Activated naive CD4-positive, alpha-beta T cell treated with anti-CD3 and anti-CD28 coated beads, Interleukin-2, amount 50 U/mL, for 24 hours (primary cell): Measurements from ENCODE around the gene ENTPD2.

Experiments used
- H3K27ac Mint-ChIP-seq: one replicate; pipeline ENCODE4 v1.8.0; 2021; ENCODE audit warnings: mild to moderate bottlenecking, mixed read lengths
- H3K27me3 Mint-ChIP-seq: one replicate; pipeline ENCODE4 v1.8.0; 2021; ENCODE audit warnings: mixed read lengths
- H3K36me3 Mint-ChIP-seq: one replicate; pipeline ENCODE4 v1.8.0; 2021; ENCODE audit warnings: mixed read lengths
- H3K4me1 Mint-ChIP-seq: one replicate; pipeline ENCODE4 v1.8.0; 2021; ENCODE audit warnings: mixed read lengths
- H3K4me3 Mint-ChIP-seq: one replicate; pipeline ENCODE4 v1.8.0; 2021; ENCODE audit warnings: mild to moderate bottlenecking, mixed read lengths
- H3K9me3 Mint-ChIP-seq: one replicate; pipeline ENCODE4 v1.8.0; 2021; ENCODE audit warnings: mixed read lengths

ENTPD2 gene

DNA sequence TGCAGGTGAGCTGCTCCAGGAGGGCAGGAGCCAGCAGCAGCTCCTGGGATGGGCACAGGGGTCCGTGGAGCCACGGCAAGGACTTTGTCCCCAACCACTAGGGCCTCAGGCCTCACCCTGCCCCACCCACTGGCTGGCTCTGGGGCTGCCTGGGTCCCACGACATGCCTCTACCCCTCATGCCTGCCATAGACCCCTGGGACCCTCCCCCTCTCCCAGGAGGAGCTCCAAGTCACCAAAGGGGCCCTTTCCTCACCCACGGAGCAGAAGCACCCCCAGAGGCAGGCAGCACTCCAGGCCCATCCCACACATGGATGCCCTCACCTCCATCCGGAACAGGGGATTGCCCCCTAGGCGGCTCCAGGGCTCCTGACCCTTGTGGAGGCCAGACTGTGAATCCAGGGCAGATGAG lies 32.3 kb downstream of the ENTPD2 start:
- Mint-ChIP-seq H3K27me3 (no peaks in the 10 kb centered on the region), H3K4me1 (no peaks in the 10 kb centered on the region), H3K9me3 (no peaks in the 10 kb centered on the region), H3K4me3 (no peak overlapping the region), H3K36me3 (no peaks in the 10 kb centered on the region), H3K27ac (no peak overlapping the region)

DNA sequence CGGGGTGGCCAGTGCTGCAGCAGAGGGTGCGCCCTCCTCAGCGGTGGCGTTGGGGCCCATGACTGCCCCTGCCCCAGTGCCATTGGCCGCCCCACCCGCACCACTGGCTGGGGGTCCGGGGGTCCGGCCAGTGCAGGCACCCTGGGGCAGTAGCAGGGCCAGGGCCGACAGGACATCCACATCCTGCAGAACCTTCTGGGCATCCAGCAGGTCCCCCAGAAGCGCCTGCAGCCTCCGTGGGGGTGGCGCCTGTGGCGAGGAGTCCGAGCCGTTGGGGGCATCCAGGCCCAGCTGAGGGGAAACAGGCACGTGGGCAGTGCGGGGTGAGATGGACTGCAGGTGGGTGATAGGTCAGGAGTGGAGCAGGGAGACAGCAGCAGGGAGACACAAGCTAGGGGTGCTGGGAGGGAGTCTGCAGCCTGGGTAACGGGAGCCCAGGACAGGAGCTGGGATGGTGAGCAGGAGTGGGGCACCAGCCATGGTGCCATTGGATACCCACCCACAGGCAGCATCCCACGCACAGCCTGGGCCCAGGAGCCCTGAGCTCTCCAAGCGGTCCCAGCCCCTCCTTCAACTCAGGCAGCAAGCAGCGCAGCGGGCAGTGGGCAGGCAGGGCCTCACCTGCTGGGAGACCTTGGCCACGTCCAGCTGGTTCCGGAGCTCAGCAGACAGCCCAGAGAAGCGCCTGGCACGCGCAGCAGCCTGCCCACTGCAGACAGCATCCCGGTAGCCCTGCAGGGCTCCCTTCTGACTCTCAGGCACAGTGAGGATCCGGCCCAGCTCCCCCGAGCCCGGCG lies 32.9 kb downstream of the ENTPD2 start:
- H3K4me1 Mint-ChIP-seq = no peaks in the 10 kb centered on the region
- no peaks in the 10 kb centered on the region for H3K27me3 Mint-ChIP-seq
- H3K27ac Mint-ChIP-seq = no peak overlapping the region
- no peaks in the 10 kb centered on the region for H3K9me3 Mint-ChIP-seq
- H3K4me3 Mint-ChIP-seq = no peak overlapping the region
- no peaks in the 10 kb centered on the region for H3K36me3 Mint-ChIP-seq

DNA sequence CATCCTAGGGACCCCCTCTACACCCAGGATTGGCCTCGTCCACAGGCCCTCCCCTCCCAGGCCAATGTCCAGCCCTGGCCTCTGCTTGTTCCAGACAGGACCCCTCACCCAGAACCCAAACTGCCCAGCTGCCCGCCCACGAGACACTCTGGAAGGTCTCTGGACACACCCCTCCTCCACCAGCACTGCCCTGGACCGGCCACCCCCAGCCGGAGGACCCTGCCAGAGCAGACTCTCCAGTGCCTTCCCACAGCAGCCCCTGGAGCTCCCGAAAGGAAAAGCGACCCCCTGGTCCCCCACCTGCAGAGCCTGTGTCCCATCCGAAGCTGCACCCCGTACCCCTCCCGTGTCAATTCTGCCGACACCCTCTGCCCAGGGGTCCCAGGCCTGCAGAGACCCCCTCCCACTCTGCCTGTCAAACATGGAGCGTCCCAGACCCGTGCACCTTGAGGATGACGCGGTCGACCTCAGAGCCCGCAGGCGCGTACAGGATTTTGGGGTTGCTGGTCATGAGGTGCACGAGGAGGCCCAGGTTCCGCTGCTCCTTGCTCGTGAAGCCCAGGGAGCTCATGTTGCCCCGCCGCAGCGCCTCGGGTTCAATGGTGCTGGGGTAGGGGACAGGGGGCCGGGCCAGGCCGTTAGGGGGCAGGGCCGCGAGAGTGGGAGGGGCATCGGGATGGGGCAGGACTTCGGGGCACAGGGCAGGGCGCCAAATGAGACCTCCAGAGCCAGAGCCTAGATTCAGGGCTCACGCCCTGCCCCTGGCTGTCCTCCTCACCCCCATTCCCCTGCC lies 33.8 kb downstream of the ENTPD2 start:
- no peaks in the 10 kb centered on the region for H3K4me1 Mint-ChIP-seq

GRCh38 chr9:137018761-137019559 lies 34.9 kb downstream of the ENTPD2 start:
- no peaks in the 10 kb centered on the region for H3K9me3 Mint-ChIP-seq
- H3K27me3 Mint-ChIP-seq = no peaks in the 10 kb centered on the region
- H3K27ac Mint-ChIP-seq = no peak overlapping the region
- no peak overlapping the region for H3K4me3 Mint-ChIP-seq
- no peaks in the 10 kb centered on the region for H3K36me3 Mint-ChIP-seq
- H3K4me1 Mint-ChIP-seq = no peaks in the 10 kb centered on the region

More for the DNA sequence above, 33.8 kb downstream of the ENTPD2 start:
- Mint-ChIP-seq H3K27me3 (no peaks in the 10 kb centered on the region), H3K4me3 (no peak overlapping the region), H3K36me3 (no peaks in the 10 kb centered on the region), H3K27ac (no peak overlapping the region), H3K9me3 (no peaks in the 10 kb centered on the region)

GRCh38 chr9:137017791-137018497 lies 35.9 kb downstream of the ENTPD2 start:
- Mint-ChIP-seq H3K4me1 (no peaks in the 10 kb centered on the region), H3K27ac (no peak overlapping the region), H3K9me3 (no peaks in the 10 kb centered on the region), H3K4me3 (no peak overlapping the region), H3K27me3 (no peaks in the 10 kb centered on the region), H3K36me3 (no peaks in the 10 kb centered on the region)

DNA sequence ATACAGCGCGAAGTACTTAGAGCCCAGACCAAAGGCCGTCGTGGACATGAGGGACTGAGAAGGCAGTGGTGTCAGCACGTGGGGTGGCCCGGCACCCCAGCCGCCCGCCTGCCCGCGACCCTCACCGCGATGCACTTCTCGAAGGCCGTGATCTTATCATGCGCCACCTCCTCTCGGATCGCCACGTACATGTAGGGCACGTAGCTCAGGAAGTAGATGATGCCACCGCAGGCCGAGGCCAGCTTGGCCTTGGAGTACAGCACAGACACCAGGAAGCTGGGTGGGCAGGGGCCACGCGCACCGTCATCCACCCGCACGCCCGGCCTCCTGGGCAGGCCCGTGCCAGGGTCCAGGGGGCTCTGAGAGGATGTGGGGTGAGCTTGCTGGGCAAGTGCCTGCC lies 36.8 kb downstream of the ENTPD2 start:
- H3K27ac Mint-ChIP-seq = no peak overlapping the region
- H3K36me3 Mint-ChIP-seq = no peaks in the 10 kb centered on the region
- no peaks in the 10 kb centered on the region for H3K9me3 Mint-ChIP-seq
- no peaks in the 10 kb centered on the region for H3K27me3 Mint-ChIP-seq
- H3K4me1 Mint-ChIP-seq = no peaks in the 10 kb centered on the region
- H3K4me3 Mint-ChIP-seq = no peak overlapping the region

DNA sequence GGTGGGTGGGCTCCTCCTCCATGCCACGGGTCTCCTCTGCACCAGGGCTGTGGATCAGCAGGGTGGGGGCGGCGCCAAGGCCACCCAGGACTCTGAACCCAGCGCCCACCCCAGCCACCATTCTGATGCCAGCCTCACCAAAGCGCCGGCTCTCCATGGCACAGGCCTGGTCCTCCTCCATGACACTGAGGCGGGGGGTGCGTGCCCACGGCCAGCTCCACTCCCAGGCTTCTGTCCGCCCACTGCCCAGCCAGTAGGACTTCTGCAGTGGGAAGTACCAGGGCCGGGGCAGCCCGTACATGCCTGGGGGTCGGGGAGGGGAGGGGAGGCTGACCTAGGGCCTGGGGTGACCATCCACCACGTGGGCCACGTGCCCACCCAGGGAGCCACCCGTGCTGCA lies 37.4 kb downstream of the ENTPD2 start:
- no peak overlapping the region for H3K4me3 Mint-ChIP-seq

DNA sequence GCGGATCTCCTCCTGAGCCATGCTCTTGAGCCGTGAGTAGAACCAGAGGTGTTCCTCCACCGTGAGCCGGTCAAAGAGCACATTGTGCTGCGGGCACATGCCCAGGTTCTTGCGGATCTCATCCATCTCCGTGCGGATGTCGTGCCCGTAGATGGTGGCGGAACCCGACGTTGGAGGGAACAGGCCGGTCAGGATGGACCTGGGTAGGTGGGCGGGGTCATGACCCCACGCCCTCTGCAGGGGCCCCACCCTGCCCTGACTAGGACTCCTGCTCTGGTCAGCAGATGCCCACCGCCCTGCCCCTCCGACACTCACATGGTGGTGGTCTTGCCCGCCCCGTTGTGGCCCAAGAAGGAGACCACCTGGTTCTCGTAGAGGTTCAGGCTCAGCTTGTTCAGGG lies 37.9 kb downstream of the ENTPD2 start:
- Mint-ChIP-seq H3K4me3 (no peak overlapping the region), H3K27me3 (no peaks in the 10 kb centered on the region), H3K4me1 (no peaks in the 10 kb centered on the region), H3K9me3 (no peaks in the 10 kb centered on the region), H3K27ac (no peak overlapping the region), H3K36me3 (no peaks in the 10 kb centered on the region)

More for the DNA sequence above, 37.4 kb downstream of the ENTPD2 start:
- Mint-ChIP-seq H3K4me1 (no peaks in the 10 kb centered on the region), H3K27me3 (no peaks in the 10 kb centered on the region), H3K36me3 (no peaks in the 10 kb centered on the region), H3K9me3 (no peaks in the 10 kb centered on the region), H3K27ac (no peak overlapping the region)

GRCh38 chr9:137015540-137015930 lies 38.3 kb downstream of the ENTPD2 start:
- no peaks in the 10 kb centered on the region for H3K36me3 Mint-ChIP-seq
- no peak overlapping the region for H3K27ac Mint-ChIP-seq
- H3K4me3 Mint-ChIP-seq = no peak overlapping the region
- no peaks in the 10 kb centered on the region for H3K9me3 Mint-ChIP-seq
- H3K27me3 Mint-ChIP-seq = no peaks in the 10 kb centered on the region
- no peaks in the 10 kb centered on the region for H3K4me1 Mint-ChIP-seq

DNA sequence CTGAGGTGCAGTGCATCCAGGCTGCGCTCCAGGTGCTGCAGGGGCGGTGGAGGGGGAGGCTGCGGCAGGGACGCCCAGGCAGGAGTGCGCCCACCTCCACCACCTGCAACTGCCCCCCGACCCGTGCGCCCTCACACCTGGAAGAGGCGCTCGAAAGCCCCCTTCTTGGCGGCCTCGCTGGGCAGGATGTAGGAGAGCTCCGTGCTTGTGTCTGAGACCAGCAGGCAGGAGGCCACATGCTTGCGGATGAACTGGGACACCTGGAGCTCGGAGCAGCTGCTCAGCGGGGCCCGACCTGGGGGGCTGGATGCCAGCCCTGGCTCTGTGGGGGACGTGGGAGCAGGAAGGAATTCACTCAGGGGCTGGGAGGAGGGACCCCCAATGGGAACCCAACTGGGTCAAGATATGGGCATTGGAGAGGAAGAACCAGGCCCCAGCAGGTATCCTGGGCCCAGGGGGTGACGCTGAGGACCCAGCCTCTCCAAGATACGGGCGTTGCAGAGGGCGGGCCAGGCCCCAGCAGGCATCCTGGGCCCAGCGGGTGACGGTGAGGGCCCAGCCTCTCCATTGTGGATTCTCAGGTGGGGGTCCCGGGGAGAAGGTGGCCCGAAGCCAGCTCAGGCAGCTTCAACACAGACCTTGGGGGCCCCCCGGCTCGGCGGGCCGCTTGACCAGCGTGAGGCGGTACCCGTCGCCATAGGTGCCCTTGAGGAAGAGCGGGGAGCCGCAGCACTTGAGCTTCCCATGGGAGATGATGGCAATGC lies 38.9 kb downstream of the ENTPD2 start:
- Mint-ChIP-seq H3K36me3 (no peaks in the 10 kb centered on the region), H3K27me3 (no peaks in the 10 kb centered on the region), H3K9me3 (no peaks in the 10 kb centered on the region), H3K27ac (no peak overlapping the region), H3K4me1 (no peaks in the 10 kb centered on the region), H3K4me3 (no peak overlapping the region)

DNA sequence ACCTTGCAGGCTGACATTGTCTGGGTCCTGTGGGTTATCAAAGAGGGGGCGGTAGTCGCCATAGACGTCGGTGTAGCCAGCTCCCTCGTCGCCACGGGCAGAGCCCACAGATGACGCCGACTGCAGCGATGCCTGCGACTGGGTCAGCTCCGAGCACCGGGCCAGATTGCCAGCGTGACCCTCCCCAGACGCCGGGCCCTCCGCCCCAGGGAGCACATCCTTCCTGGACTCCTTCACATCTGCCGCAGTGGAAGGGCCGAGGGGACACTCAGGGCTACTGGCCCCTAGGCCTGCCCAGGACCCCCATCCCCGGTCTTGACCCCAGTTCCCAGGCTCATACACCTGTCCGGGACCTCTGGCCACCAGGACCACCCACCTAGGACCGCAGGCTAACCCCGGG lies 39.7 kb downstream of the ENTPD2 start:
- no peaks in the 10 kb centered on the region for H3K9me3 Mint-ChIP-seq
- no peak overlapping the region for H3K27ac Mint-ChIP-seq
- no peaks in the 10 kb centered on the region for H3K4me1 Mint-ChIP-seq
- no peaks in the 10 kb centered on the region for H3K27me3 Mint-ChIP-seq
- no peak overlapping the region for H3K4me3 Mint-ChIP-seq
- no peaks in the 10 kb centered on the region for H3K36me3 Mint-ChIP-seq

GRCh38 chr9:137013571-137013940 lies 40.3 kb downstream of the ENTPD2 start:
- Mint-ChIP-seq H3K4me1 (no peaks in the 10 kb centered on the region), H3K36me3 (no peaks in the 10 kb centered on the region), H3K27ac (no peak overlapping the region), H3K9me3 (no peaks in the 10 kb centered on the region), H3K27me3 (no peaks in the 10 kb centered on the region), H3K4me3 (no peak overlapping the region)

DNA sequence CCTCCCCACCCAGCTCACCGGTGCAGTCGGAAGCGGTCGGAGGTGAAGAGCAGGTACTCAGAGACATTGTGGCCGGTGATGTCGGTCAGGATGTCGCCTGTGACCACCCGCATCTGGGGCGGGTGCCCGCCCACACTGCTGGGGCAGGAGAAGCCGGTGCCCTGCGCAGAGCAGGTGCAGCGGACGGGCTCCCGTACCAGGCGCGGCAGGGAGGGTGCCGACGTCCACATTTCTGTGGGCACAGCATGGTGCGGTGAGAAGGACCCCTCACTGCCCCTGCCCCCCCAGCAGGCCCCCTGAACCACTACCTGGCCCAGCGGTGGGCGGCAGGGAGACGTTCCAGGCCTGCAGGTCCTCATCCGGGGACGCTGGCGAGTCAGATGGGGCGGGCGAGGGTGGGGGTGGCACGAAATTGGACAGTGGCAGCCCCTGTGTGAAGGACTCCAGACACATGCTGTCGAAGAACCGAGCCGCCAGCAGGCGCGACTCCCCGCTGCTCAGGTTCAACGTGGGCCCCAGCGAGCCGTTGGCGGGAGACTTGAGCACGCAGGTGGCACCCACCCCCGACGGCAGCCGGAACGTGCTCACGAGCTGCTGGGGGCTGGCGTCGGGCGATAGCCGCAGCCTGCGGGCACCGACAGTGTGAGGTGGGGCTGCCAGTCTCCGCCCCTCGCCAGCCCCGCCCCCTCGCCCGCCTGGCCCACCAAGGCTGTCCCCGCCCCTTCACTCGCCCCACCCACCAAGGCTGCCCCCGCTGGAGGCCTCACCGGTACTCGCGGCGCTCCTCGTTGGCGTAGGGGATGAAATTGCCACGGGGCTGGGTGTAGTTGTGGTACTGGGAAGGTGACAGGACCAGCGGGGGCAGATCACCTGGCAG lies 40.9 kb downstream of the ENTPD2 start:
- Mint-ChIP-seq H3K27ac (no peak overlapping the region), H3K27me3 (no peaks in the 10 kb centered on the region), H3K36me3 (no peaks in the 10 kb centered on the region), H3K4me1 (no peaks in the 10 kb centered on the region), H3K9me3 (no peaks in the 10 kb centered on the region), H3K4me3 (no peak overlapping the region)
